Mesendoderm (in vitro differentiated cells): Measurements from ENCODE around the gene COG8.
"Not testable (repeated sequence)": the region's sequence is repeated elsewhere in the genome, so short reads cannot be mapped to it uniquely, and the experiment has no call there.

Experiments
- DNase-seq: peaks from one replicate; pipeline ENCODE4 v3.0.0; 2013
- H2AK5ac ChIP-seq: 2 replicates; pipeline ENCODE4 v1.6.1; 2013; ENCODE audit warnings: low read length, inconsistent platforms
- H2BK120ac ChIP-seq: 2 replicates; pipeline ENCODE4 v1.6.1; 2013; ENCODE audit warnings: low read depth, mild to moderate bottlenecking, low read length, moderate library complexity, mixed read lengths
- H2BK15ac ChIP-seq: replicated peaks from 2 replicates; pipeline ENCODE4 v1.6.1; 2013; ENCODE audit warnings: low read depth, mild to moderate bottlenecking, moderate library complexity
- H2BK5ac ChIP-seq: 2 replicates; pipeline ENCODE4 v1.6.1; 2013; ENCODE audit warnings: low read length, inconsistent platforms
- H3K18ac ChIP-seq: 2 replicates; pipeline ENCODE4 v1.6.1; 2013; ENCODE audit warnings: mild to moderate bottlenecking, low read length, mixed read lengths
- H3K23ac ChIP-seq: one replicate; pipeline ENCODE4 v1.6.1; 2013; ENCODE audit warnings: low read length
- H3K27ac ChIP-seq: 2 replicates; pipeline ENCODE4 v1.5.1; 2013; ENCODE audit warnings: low read depth, mild to moderate bottlenecking, inconsistent platforms, low read length, moderate library complexity
- H3K27me3 ChIP-seq: 2 replicates; pipeline ENCODE4 v1.6.1; 2013; ENCODE audit warnings: low read length, control low read depth, mild to moderate bottlenecking, inconsistent platforms; ENCODE audit not compliant: insufficient read depth, poor library complexity
- H3K36me3 ChIP-seq: 2 replicates; pipeline ENCODE4 v1.6.1; 2013; ENCODE audit warnings: low read length, inconsistent platforms; ENCODE audit not compliant: control insufficient read depth, insufficient read depth
- H3K4ac ChIP-seq: one replicate; pipeline ENCODE4 v1.6.1; 2013; ENCODE audit warnings: low read depth, mild to moderate bottlenecking, low read length, moderate library complexity
- H3K4me1 ChIP-seq: 2 replicates; pipeline ENCODE4 v1.6.1; 2013; ENCODE audit warnings: low read depth, low read length, inconsistent platforms; ENCODE audit not compliant: control insufficient read depth
- H3K4me2 ChIP-seq: 2 replicates; pipeline ENCODE4 v1.6.1; 2013; ENCODE audit warnings: low read length
- H3K4me3 ChIP-seq: 2 replicates; pipeline ENCODE4 v1.5.1; 2013; ENCODE audit warnings: mild to moderate bottlenecking, low read length
- H3K56ac ChIP-seq: one replicate; pipeline ENCODE4 v1.6.1; 2013; ENCODE audit warnings: low read length
- H3K79me1 ChIP-seq: 2 replicates; pipeline ENCODE4 v1.6.1; 2013; ENCODE audit warnings: low read length, inconsistent platforms
- H3K79me2 ChIP-seq: 2 replicates; pipeline ENCODE4 v1.6.1; 2013; ENCODE audit warnings: mild to moderate bottlenecking, low read length; ENCODE audit not compliant: control insufficient read depth, insufficient read depth
- H3K9ac ChIP-seq: 2 replicates; pipeline ENCODE4 v1.6.1; 2013; ENCODE audit warnings: low read length, inconsistent platforms
- H4K5ac ChIP-seq: one replicate; pipeline ENCODE4 v1.6.1; 2013; ENCODE audit warnings: low read length
- H4K8ac ChIP-seq: one replicate; pipeline ENCODE4 v1.6.1; 2013; ENCODE audit warnings: low read depth, mild to moderate bottlenecking, control low read depth, low read length, moderate library complexity
- WGBS: extraction: QIAGEN DNeasy Blood & Tissue Kit; methylation state at CpG from one replicate; pipeline ENCODE4 v1.1.7; 2013; ENCODE audit warnings: low lambda C conversion rate, missing lambda C conversion rate; ENCODE audit not compliant: insufficient coverage; ENCODE audit errors: extremely low coverage; 5-methylcytosine and 5-hydroxymethylcytosine counted together

The COG8 gene

GRCh38 chr16:69302301-69302700 is 37.1 kb downstream of the COG8 start:
- H2AK5ac ChIP-seq = no peak overlapping the region
- no CpG with 5 or more reads among the region's 4 CpGs for WGBS
- H3K56ac ChIP-seq = no peak overlapping the region
- no peak overlapping the region for H3K27ac ChIP-seq
- H2BK5ac ChIP-seq = no peak overlapping the region
- no peak overlapping the region for H3K9ac ChIP-seq
- DNase-seq = no peak
- peaks cover 6% of the 10 kb centered on the region for H3K36me3 ChIP-seq
- no peaks in the 10 kb centered on the region for H3K79me2 ChIP-seq
- no peak overlapping the region for H2BK15ac ChIP-seq
- no peaks in the 10 kb centered on the region for H3K4me1 ChIP-seq
- H3K4me2 ChIP-seq = no peak overlapping the region
- no peak overlapping the region for H4K5ac ChIP-seq
- H3K79me1 ChIP-seq = no peaks in the 10 kb centered on the region
- no peak overlapping the region for H4K8ac ChIP-seq
- H2BK120ac ChIP-seq = no peak overlapping the region
- H3K4me3 ChIP-seq = no peak overlapping the region
- no peak overlapping the region for H3K4ac ChIP-seq
- H3K27me3 ChIP-seq = no peaks in the 10 kb centered on the region
- no peak overlapping the region for H3K18ac ChIP-seq
- H3K23ac ChIP-seq = no peak overlapping the region

GRCh38 chr16:69301861-69302260 is 37.5 kb downstream of the COG8 start:
- H3K56ac ChIP-seq = no peak overlapping the region
- no CpG with 5 or more reads among the region's 4 CpGs for WGBS
- H3K4ac ChIP-seq = no peak overlapping the region
- no peaks in the 10 kb centered on the region for H3K4me1 ChIP-seq
- no peak overlapping the region for H3K18ac ChIP-seq
- peaks cover 6% of the 10 kb centered on the region for H3K36me3 ChIP-seq
- H3K4me2 ChIP-seq = no peak overlapping the region
- no peak overlapping the region for H2BK5ac ChIP-seq
- no peak overlapping the region for H3K4me3 ChIP-seq
- no peak overlapping the region for H3K9ac ChIP-seq
- no peaks in the 10 kb centered on the region for H3K79me2 ChIP-seq
- no peak overlapping the region for H2BK120ac ChIP-seq
- no peaks in the 10 kb centered on the region for H3K79me1 ChIP-seq
- no peak overlapping the region for H4K8ac ChIP-seq
- no peak for DNase-seq
- no peak overlapping the region for H3K23ac ChIP-seq
- no peak overlapping the region for H4K5ac ChIP-seq
- no peak overlapping the region for H2AK5ac ChIP-seq
- no peaks in the 10 kb centered on the region for H3K27me3 ChIP-seq
- H2BK15ac ChIP-seq = no peak overlapping the region
- H3K27ac ChIP-seq = no peak overlapping the region

GRCh38 chr16:69301187-69301586 is 38.2 kb downstream of the COG8 start:
- Histone ChIP-seq H3K79me1 (no peaks in the 10 kb centered on the region), H2AK5ac (no peak overlapping the region), H3K27me3 (no peaks in the 10 kb centered on the region), H3K23ac (no peak overlapping the region), H4K8ac (no peak overlapping the region), H4K5ac (no peak overlapping the region), H3K4me2 (no peak overlapping the region), H3K4ac (no peak overlapping the region), H3K79me2 (no peaks in the 10 kb centered on the region), H3K9ac (no peak overlapping the region), H2BK5ac (no peak overlapping the region), H2BK15ac (no peak overlapping the region), H3K56ac (no peak overlapping the region), H3K36me3 (peaks cover 6% of the 10 kb centered on the region), H3K18ac (no peak overlapping the region), H2BK120ac (no peak overlapping the region), H3K4me3 (no peak overlapping the region), H3K4me1 (no peaks in the 10 kb centered on the region), H3K27ac (no peak overlapping the region)
- WGBS = no CpG with 5 or more reads among the region's 1 CpG
- peak; percentile 44 for DNase-seq

GRCh38 chr16:69298261-69298660 is 41.1 kb downstream of the COG8 start:
- Histone ChIP-seq H3K18ac (no peak overlapping the region), H3K4ac (no peak overlapping the region), H3K27me3 (no peaks in the 10 kb centered on the region), H3K9ac (no peak overlapping the region), H4K5ac (no peak overlapping the region), H4K8ac (no peak overlapping the region), H3K4me3 (no peak overlapping the region), H3K36me3 (peaks cover 5% of the 10 kb centered on the region), H3K56ac (no peak overlapping the region), H3K79me1 (no peaks in the 10 kb centered on the region), H2AK5ac (no peak overlapping the region), H3K79me2 (no peaks in the 10 kb centered on the region), H3K23ac (no peak overlapping the region), H2BK120ac (no peak overlapping the region), H3K27ac (no peak overlapping the region), H3K4me1 (no peaks in the 10 kb centered on the region), H2BK5ac (no peak overlapping the region), H2BK15ac (no peak overlapping the region), H3K4me2 (no peak overlapping the region)
- DNase-seq = no peak
- WGBS = no CpG with 5 or more reads among the region's 4 CpGs

DNA sequence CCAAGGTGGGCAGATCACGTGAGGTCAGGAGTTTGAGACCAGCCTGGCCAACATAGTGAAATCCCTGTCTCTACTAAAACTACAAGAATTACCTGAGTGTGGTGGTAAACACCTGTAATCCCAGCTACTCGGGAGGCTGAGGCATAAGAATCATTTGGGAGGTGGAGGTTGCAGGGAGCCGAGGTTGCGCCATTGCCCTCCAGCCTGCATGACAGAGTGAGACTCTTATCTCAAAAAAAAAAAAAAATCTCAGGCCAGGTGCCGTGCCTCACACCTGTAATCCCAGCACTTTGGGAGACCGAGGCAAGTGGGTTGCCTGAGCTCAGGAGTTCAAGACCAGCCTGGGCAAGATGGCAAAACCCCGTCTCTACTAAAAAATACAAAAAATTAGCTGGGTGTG is 42.6 kb downstream of the COG8 start:
- not testable (repeated sequence) for H3K18ac ChIP-seq, H2AK5ac ChIP-seq, H3K27me3 ChIP-seq, H4K5ac ChIP-seq, H3K4me2 ChIP-seq, H3K36me3 ChIP-seq, H3K79me1 ChIP-seq, DNase-seq, H3K56ac ChIP-seq, H3K9ac ChIP-seq, H4K8ac ChIP-seq, H2BK120ac ChIP-seq, H3K4ac ChIP-seq, H2BK15ac ChIP-seq, H3K23ac ChIP-seq, H3K79me2 ChIP-seq, H3K4me1 ChIP-seq, H3K4me3 ChIP-seq, H3K27ac ChIP-seq, H2BK5ac ChIP-seq
- WGBS = no CpG with 5 or more reads among the region's 7 CpGs

DNA sequence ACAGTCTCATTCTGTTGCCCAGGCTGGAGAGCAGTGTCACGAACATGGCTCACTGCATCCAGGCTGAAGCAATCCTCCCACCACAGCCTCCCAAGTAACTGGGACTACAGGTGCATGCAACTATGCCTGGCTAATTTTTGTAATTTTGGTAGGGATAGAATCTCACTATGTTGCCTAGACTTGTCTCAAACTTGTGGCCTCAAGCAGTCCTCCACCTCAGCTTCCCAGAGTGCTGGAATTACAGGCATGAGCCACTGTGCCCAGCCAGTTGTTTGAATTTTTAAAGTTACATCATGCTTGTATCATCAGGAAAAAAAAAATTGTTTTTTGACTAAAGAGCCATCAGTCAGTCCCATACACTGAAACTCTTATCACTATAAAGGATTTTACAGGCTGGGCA is 45.3 kb downstream of the COG8 start:
- Histone ChIP-seq H3K4me2 (no peak overlapping the region), H2BK5ac (no peak overlapping the region), H3K56ac (no peak overlapping the region), H3K79me2 (no peaks in the 10 kb centered on the region), H3K4me3 (no peak overlapping the region), H3K27me3 (no peaks in the 10 kb centered on the region), H2BK120ac (no peak overlapping the region), H3K23ac (no peak overlapping the region), H3K36me3 (no peaks in the 10 kb centered on the region), H3K27ac (no peak overlapping the region), H2BK15ac (no peak overlapping the region), H3K4ac (no peak overlapping the region), H3K18ac (no peak overlapping the region), H4K5ac (no peak overlapping the region), H2AK5ac (no peak overlapping the region), H3K79me1 (no peaks in the 10 kb centered on the region), H3K4me1 (no peaks in the 10 kb centered on the region), H4K8ac (no peak overlapping the region), H3K9ac (no peak overlapping the region)
- no CpG with 5 or more reads among the region's 1 CpG for WGBS
- no peak for DNase-seq
